Left ventricle myocardium superior (tissue), 1 donor: ENCODE data around the gene C6orf62. TPM values are rescaled to one million over a fixed set of nuclear protein-coding genes. Genes with fewer than 3 reads are reported as not detected.
"Not testable (repeated sequence)": the region's sequence is repeated elsewhere in the genome, so short reads cannot be mapped to it uniquely, and the experiment has no call there.

Experiments
- ATAC-seq: fragments of 200-7000 bp; cut with Tn5 transposase; one replicate; pipeline ENCODE4 v1.9.1; 2020; ENCODE audit warnings: mild to moderate bottlenecking, moderate library complexity
- DNase-seq: peaks from one replicate; pipeline ENCODE4 v3.0.0-alpha.2; 2020
- intact Hi-C: fragments of 100-400 bp; cut with micrococcal nuclease; formaldehyde crosslinking; loops from one replicate; pipeline ENCODE4 v1.11.0; 2022
- total RNA-seq: library from RNA; stranded (reverse); fragmentation: NEBNext Ultra II Directional; extraction: Animal tissue kit (Norgen Biotek cat#: 25700); gene quantifications from one replicate; pipeline ENCODE4 v1.2.1, GENCODE V29; 2021
- donor health status: DM: no; HTN: yes; CAD: no; lungs with severe emphysema.

C6orf62 gene
- total RNA-seq, 1 donor from 2014 or later = 41.4 TPM

GRCh38 chr6:24678792-24679352 lies 40.1 kb downstream of the C6orf62 start:
- intact Hi-C loops, DNase-seq, ATAC-seq: not testable (repeated sequence)

- DNase-seq (no peak), ATAC-seq (no peak)
- intact Hi-C loops = no loop called here
These were observed 45.3 kb downstream of the C6orf62 start for GRCh38 chr6:24673625-24674024.

GRCh38 chr6:24672620-24673182 lies 46.3 kb downstream of the C6orf62 start:
- ATAC-seq = no peak
- intact Hi-C loops = no loop called here
- no peak for DNase-seq

- ATAC-seq = not testable (repeated sequence)
These were observed 47.9 kb downstream of the C6orf62 start for GRCh38 chr6:24671077-24671476.

GRCh38 chr6:24670492-24670891 lies 48.5 kb downstream of the C6orf62 start:
- ATAC-seq, DNase-seq, intact Hi-C loops: not testable (repeated sequence)

More at GRCh38 chr6:24671077-24671476, 47.9 kb downstream of the C6orf62 start:
- DNase-seq, intact Hi-C loops: not testable (repeated sequence)

- intact Hi-C loops = no loop called here
- DNase-seq = no peak
- ATAC-seq = no peak
These were observed 50.0 kb downstream of the C6orf62 start for GRCh38 chr6:24668997-24669361.

- intact Hi-C loops = not testable (repeated sequence)
These were observed 50.6 kb downstream of the C6orf62 start for GRCh38 chr6:24668066-24668996.

GRCh38 chr6:24667378-24667803 lies 51.6 kb downstream of the C6orf62 start:
- ATAC-seq (peak; percentile 10), DNase-seq (no peak)
- intact Hi-C loops = no loop called here

More at GRCh38 chr6:24668066-24668996, 50.6 kb downstream of the C6orf62 start:
- DNase-seq, ATAC-seq: not testable (repeated sequence)

- intact Hi-C loops = no loop called here
- peak; percentile 98 for DNase-seq
- peak; percentile 100 for ATAC-seq
These were observed 52.1 kb downstream of the C6orf62 start, which contains the start of the genes ACOT13 and TDP2 for GRCh38 chr6:24666641-24667377. TSS of gene ACOT13 (plus strand) at chr6:24667077. CDS start at chr6:24667264, 187 bp downstream. TSS of gene TDP2 (minus strand) at chr6:24666899. CDS start at chr6:24666862, 37 bp downstream.

GRCh38 chr6:24666097-24666640 lies 52.8 kb downstream of the C6orf62 start:
- DNase-seq = peak; percentile 52
- peak; percentile 40 for ATAC-seq
- intact Hi-C loops = no loop called here

- ATAC-seq (no peak), DNase-seq (no peak)
- intact Hi-C loops = no loop called here
These were observed 54.6 kb downstream of the C6orf62 start for GRCh38 chr6:24664046-24664987.

GRCh38 chr6:24663189-24663588 lies 55.8 kb downstream of the C6orf62 start:
- intact Hi-C loops = no loop called here
- ATAC-seq (no peak), DNase-seq (no peak)

GRCh38 chr6:24662236-24662635 lies 56.7 kb downstream of the C6orf62 start:
- intact Hi-C loops = no loop called here
- ATAC-seq (no peak), DNase-seq (no peak)

- ATAC-seq, DNase-seq, intact Hi-C loops: not testable (repeated sequence)
These were observed 57.2 kb downstream of the C6orf62 start for GRCh38 chr6:24661759-24662158.

- DNase-seq (no peak), ATAC-seq (no peak)
- intact Hi-C loops = no loop called here
These were observed 58.8 kb downstream of the C6orf62 start for GRCh38 chr6:24660105-24660504.

- intact Hi-C loops = no loop called here
- DNase-seq = no peak
These were observed 59.4 kb downstream of the C6orf62 start for GRCh38 chr6:24659561-24659960.

More at GRCh38 chr6:24659561-24659960, 59.4 kb downstream of the C6orf62 start:
- no peak for ATAC-seq
